DMS53 (cell line): ENCODE measurements around the gene LHX2.
A peak's percentile ranks its signal among the peaks of the same experiment; 100 is the strongest.

Experiments
- DNase-seq: peaks from one replicate; lab custom pipeline; 2025; lab: John Stamatoyannopoulos, UW

The LHX2 gene

GRCh38 chr9:124013309-124014210, 2.0 kb downstream of the LHX2 start:
- DNase-seq: peak; percentile 75

GRCh38 chr9:124014211-124014955, 2.8 kb downstream of the LHX2 start:
- DNase-seq: no peak

DNA sequence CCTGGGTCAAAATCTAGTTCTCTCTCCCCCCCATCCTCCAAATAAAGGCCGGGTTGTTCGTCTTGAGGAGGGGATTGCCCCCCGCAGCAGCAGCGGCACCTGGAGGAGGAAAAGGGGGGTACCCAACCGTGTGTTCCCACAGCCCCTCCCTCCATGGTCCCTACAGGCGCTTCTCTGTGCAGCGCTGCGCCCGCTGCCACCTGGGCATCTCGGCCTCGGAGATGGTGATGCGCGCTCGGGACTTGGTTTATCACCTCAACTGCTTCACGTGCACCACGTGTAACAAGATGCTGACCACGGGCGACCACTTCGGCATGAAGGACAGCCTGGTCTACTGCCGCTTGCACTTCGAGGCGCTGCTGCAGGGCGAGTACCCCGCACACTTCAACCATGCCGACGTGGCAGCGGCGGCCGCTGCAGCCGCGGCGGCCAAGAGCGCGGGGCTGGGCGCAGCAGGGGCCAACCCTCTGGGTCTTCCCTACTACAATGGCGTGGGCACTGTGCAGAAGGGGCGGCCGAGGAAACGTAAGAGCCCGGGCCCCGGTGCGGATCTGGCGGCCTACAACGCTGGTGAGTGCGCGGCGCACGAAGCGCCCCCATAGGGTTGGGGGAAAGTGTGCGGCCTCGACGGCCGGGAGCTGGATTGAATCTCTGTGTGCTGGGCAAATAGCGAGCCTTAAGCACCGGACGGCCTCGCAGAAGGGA, 3.5 kb downstream of the LHX2 start:
- DNase-seq: peak; percentile 26

DNA sequence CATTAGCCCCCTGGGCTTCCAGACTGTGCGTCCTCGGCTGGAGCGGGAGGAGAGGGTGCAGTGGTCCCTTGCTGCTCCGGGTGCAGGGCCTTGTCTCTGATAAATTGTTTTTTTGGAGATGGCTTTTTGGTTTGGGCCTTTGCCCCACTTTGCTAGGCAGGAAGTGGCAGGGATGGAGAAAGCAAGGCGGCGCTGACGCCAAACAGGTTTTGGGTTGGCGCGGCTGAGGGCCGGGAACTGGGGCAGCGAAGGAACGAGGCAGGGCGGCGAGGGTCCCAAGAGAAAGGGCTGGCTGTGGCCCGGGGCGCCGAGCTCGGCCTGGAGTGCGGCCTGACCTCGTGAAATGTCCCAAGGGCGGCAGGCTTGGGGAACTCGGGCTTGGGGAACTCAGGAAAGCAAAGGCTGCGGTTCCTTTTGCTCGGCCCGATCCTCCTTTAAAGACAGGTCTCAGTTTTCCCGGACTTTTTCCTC, 4.1 kb downstream of the LHX2 start:
- DNase-seq: peak; percentile 43

GRCh38 chr9:124016175-124017050, 4.8 kb downstream of the LHX2 start:
- DNase-seq: peak; percentile 56

DNA sequence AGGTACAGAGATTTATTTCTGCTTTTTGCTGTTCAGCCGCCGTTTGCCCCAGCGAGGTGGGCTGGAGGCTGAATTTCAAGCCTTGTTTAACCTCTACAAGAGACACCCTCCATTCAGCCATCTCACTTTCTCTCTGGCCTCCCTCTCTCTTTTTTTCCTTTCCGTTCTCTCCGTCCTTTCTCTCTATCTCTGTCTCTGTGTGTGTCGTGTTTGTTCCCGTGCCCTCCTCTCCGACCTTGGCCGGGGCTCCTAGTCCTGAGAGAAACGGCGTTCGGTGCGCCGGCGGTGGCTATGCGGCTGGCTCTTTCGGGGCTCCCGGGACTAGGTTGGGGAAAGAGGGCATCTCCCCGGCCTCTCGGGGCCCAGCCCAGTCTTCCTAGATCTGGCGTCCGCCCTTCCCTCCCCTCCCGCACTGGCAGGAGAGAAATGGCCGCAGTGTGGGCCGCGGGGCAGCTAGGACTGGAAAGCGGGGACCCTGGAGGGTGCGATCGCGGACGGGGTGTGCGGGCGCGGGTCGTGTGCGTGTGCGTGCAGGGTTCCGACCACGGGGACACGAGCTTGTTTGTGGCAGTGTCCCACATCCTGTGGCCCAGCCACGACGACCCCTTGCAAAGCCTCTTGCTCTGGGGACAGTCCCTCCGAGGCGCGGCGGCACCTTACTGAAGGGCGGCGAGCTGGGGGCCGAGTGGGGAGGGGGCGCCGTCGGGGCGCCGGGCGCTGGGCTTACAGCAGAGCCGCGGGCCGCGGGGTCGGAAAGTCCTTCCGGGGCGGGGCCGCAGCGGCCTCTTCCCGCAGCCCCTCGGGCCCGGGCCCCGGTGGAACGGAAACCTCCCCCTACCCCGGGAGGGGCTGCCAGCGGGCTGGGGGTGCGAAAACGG, 5.7 kb downstream of the LHX2 start:
- peak; percentile 56 for DNase-seq

- DNase-seq: peak; percentile 45
Measured at GRCh38 chr9:124017929-124018729, 6.6 kb downstream of the LHX2 start.

DNA sequence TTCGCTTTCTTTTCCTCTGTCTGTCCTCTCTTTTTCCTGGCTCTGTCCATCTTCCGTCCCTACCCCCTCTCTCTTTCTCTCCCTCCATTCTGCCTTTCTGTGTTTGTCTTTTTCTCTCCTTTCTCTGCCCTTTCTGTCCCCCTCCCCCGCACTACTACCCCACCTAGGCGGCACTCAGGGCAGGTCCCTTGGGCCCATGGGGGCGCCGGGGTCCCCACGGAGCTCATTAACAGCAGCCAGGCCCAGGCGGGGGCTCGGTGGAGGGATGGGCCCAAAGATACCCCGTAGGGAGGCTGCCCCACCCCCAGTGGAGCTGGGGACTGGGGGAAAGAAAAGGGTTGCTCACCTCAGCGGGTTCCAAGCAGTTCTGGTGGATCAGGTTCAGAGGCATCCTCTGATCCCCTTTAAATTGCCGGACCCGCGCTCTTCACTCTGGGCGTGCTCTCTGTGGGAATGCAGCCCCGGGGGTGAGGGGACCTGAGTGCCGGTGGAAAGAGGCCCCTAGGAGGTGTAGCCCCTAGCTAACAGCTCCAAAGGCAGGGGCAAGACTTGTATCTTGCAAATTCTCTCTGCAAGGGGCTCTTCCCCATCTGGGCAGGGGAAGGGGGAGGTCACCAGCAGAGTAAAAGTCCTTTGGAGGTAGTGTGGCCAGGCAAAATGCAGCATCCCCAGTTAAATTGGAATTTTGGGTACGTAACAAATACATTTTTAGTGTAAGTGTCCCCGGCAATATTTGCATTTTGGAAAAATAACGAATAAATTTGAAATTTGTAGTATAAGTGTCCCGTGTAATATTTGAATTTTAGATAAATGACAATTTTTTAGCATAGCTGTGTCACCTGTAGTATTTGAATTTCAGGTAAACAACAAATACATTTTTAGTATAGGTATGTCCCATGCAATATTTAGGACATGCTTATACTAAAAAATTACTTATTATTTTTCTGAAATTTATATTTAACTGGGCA, 7.4 kb downstream of the LHX2 start:
- peak; percentile 22 for DNase-seq

DNA sequence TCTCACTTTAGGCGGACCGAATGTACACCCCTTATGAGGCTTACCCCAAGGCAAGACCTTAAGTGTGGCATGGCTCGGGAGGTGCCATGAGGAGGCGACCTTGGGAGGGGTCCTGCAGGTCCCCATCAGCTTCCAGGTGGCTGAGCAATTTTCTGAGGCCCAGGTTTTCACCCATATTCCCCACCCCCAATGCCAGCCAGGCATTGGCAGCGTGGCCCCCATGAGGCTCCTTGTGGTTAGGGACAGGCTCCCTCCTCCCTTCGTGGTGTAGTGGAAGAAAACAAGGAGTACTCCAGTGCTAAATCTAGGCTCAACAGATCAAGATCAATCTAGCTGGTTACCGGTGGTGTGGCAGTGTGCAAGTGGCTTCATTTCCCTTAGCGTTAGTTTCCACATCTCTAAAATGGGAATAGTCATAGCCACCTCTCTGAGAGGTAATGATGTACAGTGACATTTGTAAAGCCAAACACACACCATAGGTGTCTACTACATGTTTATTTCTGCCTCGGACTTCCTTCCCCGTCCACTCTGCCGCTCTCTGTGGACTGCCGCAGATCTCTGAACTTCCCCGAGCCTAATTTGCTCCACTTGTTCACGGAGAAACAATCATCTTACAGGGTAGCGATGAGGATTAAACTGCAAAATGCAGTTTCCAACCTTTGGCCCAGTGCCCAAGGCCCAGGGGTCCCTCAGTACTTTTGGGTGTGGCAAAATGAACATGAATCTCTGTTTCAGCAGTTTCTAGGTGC, 8.4 kb downstream of the LHX2 start:
- peak; percentile 24 for DNase-seq

- DNase-seq: peak; percentile 46
Measured at GRCh38 chr9:124020520-124021384, 9.2 kb downstream of the LHX2 start.

- DNase-seq: no peak
Measured at GRCh38 chr9:124021385-124021769, 9.8 kb downstream of the LHX2 start.

- no peak for DNase-seq
Measured at GRCh38 chr9:124022201-124023121, 10.9 kb downstream of the LHX2 start.

GRCh38 chr9:124024107-124024506, 12.5 kb downstream of the LHX2 start:
- no peak for DNase-seq

DNA sequence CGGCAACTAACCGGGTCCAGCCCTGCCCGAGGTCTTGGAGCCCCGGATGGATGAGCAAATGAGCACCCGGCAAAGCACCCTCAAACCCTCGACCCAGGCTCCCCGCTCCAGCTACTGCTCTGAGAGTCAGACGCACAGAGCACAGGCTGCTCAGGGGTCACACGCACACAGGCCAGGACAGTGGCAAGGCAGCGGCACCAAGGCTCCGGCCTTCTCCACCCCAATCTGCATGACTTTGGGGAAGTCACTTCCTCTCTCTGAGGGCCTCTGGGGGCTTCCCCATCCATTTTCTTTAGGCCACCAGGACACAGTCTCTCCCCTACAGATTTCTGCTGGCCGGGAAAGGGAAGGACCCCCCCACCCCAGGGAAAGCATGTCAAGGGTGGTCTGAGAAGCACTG, 18.0 kb downstream of the LHX2 start:
- no peak for DNase-seq

GRCh38 chr9:124030969-124031451, 19.4 kb downstream of the LHX2 start:
- peak; percentile 61 for DNase-seq
